HG02852 (cell line): ENCODE data around the gene MAGED2.
"Not testable (repeated sequence)": the region's sequence is repeated elsewhere in the genome, so short reads cannot be mapped to it uniquely, and the experiment has no call there.

ENCODE experiments used
- ATAC-seq: cut with Tn5 transposase; IDR thresholded peaks from one replicate; pipeline ENCODE4 v1.9.1; 2021; ENCODE audit warnings: mild to moderate bottlenecking, moderate library complexity; ENCODE audit not compliant: unreplicated experiment

MAGED2 gene, protein sequence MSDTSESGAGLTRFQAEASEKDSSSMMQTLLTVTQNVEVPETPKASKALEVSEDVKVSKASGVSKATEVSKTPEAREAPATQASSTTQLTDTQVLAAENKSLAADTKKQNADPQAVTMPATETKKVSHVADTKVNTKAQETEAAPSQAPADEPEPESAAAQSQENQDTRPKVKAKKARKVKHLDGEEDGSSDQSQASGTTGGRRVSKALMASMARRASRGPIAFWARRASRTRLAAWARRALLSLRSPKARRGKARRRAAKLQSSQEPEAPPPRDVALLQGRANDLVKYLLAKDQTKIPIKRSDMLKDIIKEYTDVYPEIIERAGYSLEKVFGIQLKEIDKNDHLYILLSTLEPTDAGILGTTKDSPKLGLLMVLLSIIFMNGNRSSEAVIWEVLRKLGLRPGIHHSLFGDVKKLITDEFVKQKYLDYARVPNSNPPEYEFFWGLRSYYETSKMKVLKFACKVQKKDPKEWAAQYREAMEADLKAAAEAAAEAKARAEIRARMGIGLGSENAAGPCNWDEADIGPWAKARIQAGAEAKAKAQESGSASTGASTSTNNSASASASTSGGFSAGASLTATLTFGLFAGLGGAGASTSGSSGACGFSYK

DNA sequence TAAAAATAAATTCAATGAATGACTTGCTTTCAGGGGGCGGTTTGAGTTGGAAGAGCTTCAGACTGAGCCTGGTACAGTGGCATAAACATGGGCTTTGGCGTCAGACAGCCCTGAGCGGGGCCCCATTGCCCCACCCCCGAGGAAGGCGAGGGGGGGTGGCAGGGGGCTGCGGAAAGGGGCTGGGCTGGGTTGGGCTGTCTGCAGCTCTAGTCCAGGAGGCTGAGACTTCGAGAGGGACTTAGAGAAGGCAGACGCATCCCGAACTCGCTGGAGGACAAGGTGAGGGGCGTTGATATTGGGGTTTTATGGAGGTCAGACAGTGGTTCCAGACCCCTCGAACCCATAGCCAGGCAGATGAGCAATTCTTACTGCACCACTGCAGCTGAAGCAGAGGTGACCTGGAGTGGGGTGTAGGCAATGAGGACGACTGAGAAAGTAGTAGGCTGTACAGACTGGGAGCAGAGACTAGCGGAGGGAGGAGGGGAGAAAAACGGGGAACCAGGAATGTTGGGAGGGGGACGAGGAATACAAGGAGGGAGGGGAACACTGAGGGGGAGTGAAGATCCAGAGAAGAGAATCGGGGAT, at the start of gene MAGED2:
MAGED2 (plus strand) TSS at position 222 of the 585 bp plus-strand sequence. CDS start 1,587 bp downstream, outside the sequence.
- no peak for ATAC-seq

DNA sequence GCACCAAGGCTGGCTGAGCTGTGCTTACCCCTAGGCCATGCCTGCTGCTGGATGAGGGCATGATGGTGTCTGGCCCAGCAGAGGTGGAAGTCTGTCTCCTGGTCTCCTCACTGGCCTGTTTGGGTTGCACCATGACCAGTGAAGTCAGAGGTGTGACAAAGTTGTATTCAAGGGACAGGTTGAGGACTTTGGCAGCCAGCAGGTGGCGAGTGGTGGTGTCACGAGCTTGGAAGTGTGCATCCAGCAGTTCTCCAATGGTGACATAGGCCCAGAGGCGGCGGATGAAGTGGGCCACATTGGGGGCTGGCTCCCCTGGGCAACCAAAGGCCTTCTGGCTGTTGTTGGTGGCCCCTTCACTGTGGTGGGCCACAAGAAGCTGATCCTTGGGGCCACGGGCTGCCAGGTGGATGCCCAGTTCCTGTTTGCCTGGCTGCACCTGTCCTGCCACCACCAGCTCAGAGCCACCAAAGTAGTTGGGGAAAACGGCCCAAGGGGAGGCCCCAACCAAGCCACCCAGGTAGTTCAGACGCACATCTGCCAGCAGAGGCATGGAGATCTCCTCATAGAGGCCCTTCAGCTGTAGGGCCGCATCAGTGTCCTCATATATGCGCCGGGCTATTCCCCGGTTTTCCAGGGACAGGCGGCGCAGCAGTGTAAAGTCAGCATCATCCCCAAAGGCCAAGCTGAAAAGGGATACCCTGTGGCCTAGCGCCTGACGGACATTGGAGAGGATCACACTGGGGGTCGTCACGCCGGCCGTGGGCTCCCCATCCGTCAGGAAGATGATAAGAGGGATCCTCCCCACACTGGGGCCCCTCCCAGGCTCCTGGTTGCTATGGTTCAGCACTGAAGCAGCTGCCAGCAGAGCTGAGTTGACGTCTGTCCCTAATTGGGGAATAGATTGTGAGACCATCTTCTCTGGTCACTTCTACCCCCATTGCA, 49.2 kb upstream of the MAGED2 start:
- ATAC-seq, result no peak

DNA sequence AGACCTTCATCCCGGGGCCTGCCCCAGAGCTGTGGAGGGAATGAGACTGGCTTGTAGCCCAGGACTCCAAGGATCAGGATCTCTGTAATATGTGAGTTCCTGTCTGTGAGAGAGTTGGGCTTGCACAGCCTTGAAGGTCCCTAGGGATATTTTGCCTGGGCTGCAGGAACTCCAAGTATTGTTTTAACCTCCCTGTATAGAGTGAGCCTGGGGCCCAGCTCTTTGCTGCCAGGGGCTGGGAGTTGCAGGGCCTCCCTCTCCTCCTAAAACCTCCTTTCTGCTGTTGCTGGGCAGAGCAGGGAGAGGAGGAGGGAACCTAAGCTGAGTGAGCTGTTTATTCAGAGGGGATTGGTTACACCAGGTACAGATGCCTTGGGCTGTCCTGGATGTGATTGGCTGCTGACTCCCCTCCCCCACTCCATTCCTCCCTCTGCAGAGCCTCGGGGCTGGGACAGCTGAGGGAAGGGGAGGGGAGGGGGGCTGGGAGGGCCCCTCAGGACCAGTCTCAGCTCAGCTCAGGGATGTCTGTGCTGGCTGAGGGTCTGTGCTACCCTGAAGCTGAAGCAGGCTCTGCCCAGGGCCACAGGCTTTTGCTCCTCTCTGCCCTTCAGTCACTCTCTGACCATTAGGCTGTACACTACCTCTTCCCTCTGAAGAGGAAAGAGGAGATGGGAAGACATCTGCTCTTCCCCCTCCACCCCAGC, 33.0 kb upstream of the MAGED2 start:
- ATAC-seq, result not testable (repeated sequence)

DNA sequence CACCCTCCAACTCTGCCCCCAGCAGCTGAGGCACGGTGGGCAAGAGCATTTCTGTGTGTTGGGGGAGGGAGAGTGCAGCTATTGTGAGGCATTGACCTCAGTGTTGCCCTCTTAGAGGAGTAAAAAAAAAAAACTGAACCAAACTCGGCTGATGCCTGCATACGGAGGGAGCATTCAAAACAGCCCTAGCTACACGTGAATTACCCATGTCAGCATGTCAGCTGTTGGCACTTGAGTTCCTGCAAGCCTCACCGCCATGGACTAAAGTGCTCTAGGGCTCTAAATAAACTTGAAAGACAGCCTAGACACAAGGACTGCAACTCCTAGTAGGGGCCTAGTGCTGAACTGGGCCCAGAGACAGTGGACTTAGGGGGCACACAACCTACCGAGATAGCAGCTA, 31.5 kb upstream of the MAGED2 start:
- no peak for ATAC-seq

DNA sequence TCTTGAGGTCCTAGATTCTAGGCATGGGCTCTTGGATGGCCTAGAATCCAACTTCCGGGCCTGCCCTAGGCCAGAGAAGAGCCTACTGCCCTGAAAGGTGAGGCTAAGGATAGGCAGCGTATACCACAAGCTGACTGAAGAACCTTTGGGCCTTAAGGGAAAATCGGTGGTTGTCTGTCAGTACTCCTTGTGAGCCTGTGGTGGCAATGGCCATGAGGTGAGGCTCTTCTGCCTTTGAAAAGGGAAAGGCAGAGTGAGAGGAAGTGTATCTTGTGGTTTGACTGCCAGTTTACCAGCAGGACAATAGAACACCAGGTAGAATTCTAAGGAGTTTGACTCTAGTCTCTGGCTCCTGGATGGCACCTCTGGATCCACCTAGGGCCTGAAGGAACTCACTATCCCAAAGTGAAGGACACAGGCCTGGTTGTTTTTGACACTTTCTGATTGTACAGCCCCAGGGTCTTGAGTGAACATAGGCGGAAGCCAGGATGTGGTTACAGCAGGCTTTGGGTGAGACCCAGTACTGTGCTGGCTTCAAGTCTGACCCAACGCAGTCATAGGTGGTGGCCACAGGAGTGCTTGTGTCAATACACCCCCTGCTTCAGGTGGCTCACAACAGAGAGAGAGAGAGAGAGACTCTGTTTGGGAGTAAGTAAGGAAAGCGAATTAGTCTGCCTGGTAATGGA, 30.4 kb upstream of the MAGED2 start:
- ATAC-seq, result no peak

DNA sequence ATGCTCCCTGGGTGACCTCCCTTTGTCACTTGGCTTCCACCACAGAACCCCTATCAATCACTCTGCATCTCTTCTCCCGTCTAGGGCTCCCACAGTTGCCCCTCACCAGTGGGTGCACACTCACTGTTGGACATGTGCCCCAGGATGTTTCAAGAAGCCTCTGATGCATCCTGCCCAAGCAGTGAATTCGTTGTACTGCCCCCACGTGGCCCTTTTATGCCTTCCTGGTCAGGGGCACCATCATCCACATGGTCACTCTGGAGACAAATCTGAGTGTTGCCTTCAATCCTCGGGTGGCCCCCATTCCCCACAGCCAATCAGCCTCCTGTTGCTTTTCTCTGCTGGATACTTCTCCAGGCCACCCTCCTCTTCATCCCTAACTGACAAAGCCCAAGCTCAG, 21.6 kb upstream of the MAGED2 start:
- no peak for ATAC-seq

DNA sequence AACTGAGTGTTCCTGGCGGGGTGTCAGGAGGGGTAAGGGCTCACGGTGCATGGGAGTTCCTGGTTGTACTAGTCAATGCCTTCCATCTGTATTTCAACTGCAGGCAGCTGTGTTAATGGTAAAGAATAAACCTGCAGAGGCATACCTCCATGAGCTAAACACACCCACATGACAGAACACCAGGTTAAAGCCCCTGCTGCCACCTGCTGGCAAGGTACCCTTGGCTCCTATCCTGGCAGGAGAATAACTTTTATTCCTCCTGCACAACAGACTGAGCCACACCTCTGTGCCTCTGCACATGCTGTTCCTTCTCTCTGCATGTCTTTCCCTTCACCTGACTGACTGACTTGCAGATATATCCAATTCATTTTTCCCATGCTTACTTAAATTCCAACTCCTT, 20.6 kb upstream of the MAGED2 start:
- no peak for ATAC-seq

DNA sequence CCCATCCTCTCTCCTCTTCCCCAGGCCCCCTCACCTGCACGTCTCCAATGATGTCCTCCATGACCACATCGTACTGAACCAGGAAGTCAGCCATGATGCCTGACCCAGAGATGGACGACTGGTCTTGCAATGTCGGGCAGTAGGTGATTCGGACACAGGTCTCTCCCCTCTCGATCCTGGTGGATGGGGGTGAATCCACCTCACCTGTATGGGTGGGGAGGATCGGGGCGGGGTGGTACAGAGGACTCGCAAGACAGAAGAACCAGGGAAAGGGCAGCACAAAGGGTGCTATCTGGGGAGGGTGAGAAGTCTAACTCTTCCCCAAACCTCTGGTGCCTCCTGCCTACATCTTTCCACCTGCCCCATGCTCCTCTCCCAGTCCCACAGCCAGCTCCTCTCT, 19.1 kb upstream of the MAGED2 start:
- no peak for ATAC-seq

DNA sequence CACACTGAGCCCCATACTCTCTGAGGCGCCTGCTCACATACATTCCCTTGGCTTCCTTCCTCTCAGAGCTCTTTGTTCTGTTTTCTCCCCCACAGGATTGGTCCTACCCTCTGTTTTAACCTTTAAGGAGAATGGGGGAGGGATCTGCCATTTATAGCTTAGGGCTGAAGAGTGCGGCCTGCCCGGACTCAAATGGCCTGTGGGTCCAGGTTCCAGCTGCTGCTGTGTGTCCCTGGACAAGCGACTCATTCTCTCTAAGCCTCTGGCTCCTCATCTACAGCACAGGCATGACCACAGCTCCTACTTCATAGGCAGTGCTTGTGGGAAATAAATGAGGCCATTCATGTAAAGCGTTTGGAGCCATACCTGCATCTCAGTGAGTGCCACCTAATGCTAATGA, 18.1 kb upstream of the MAGED2 start:
- ATAC-seq, result not testable (repeated sequence)

DNA sequence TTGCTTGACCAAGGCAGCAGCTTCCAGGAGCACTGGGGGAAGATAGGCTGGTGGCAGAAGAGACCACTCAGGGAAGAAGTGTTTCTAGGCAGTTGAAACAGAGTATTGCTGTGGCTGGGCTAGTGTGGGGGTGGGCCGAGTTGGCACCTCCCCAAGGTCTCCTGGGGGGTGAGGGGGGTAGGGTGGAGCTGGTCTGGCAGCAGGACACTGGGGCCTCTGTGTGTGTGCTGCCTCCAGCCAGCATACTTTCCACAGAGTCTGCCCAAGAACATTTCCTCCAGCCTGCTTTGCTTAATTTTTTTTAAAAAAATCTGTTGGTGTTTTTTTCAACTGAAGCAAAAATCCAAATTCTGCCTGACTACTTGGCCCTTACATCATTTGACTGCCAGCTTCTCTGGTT, 13.5 kb upstream of the MAGED2 start:
- ATAC-seq, result no peak

DNA sequence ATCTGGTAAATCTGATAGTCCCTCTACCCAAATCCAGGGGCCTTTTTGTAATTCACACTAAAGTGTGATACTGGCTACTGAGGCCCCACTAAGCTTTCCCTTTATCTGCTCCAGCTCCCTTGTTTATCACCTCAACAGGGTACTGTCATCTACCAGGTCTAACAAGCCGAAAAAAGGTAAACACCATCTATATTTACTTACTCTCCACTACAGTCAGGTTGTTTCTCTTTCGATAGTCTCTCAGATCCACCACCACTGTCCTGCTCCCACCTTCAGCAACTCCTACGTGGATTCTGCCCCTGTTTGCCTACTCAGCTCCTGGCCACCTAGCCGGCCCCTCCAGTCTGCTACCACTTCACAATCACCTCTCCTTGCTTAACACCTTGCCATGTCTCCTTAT, 12.8 kb upstream of the MAGED2 start:
- ATAC-seq, result no peak

DNA sequence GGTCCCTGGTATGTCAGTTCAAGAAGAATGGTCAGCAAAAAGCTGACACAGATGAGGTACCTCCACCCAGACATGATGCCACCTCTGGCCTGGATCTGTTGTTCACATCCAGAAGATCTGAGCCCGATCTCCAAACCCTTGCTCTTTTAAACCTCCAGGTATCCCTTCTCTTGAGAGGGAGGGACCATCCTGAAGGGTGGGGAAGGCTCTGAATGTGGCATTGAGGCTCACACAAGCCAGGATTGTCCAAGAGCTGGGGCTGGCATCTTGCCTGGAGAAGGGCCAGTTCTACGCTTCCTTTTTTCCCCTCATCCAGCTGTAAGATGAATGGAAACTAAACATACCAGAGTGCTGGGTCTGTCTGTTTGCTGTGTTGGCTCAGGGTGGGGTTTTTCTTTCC, 9.4 kb upstream of the MAGED2 start, which contains the start of gene ITIH6:
ITIH6 (minus strand) TSS at position 119 of the 400 bp plus-strand sequence; CDS start at position 74, 45 bp downstream.
- ATAC-seq, result no peak

DNA sequence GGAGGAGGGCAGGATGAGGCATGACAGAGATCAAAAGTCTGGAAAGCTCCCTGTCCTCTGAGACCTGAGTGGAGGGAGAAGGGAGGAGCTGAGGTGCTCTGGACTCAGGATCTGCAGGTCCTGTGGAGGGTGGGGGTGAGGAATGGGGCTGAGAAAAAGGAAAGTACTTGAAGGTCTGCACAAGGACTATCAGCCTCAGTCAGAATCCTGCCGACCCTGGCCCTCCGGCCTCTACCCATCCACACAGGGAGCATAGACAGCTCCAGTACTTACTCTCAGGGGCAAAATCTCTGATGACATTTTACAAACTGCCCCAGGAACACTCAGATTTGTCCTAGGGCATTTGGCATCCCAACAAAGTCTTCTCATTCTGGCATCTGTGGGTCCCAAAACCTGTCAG, 8.5 kb upstream of the MAGED2 start:
- ATAC-seq, result no peak

DNA sequence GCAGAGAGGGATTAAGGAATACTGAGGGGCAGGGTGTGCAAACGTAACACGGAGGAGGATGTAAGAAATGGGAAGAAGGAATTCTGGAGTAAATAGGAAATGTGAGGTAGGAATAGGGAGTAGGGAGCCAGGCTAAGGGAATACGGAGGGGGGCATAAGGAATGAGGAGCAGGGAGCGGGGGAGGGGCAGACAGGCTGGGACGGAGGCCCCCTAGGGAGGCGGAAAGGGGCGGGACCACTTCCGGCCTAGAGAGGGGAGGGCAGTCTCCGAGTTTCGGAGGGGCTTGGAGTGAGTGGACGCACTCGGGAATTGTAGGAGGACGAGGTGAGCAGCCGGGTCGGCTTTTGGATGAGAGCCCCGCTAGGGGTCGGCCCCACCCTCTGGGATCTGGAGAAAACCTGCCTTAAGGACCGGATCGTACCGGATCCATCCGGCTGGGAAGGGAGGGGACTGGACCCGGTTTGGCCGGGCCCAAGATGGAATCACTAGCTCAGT, 612 bp downstream of the MAGED2 start:
- peak; percentile 26 for ATAC-seq

DNA sequence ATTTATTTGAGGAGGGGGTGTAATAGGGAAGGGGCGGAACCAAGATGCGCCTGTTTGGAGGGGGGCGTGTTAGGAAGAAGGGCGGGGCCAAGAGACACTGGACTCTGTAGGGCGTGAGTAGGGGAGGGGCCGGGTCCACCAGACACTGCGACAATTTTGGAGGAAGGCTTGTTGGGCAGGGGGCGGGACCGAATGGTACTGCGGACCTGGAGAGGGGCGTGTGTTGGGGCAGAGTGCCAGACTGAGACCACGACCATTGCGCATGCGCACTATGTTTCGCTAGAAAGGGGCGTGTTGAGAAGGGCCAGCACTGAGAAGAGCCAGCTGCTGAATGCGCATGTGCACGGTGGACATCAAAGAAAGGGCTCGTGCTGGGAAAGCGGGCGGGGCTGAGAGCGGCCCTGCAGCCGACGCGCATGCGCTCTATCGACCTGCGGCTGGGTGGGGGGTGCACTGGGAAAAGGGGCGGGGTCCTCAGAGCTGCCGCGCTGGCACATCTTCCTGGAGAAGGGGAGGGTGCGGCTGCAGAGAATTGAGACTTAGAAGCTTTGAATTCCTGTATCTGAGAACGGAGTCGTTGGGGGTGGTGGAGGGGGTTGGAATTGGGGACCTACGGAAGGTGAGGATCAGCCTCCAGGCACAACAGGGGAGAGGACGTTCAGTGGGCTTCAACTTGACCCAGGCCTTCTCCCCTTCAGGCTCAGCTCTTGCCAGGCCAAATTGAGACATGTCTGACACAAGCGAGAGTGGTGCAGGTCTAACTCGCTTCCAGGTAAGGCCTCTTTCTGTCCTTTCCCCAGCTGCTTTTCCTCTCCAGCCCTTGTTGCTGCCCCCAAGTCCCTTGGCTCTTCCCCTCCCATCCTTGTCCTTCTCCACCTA, 1.3 kb downstream of the MAGED2 start:
- ATAC-seq, result peak; percentile 84

DNA sequence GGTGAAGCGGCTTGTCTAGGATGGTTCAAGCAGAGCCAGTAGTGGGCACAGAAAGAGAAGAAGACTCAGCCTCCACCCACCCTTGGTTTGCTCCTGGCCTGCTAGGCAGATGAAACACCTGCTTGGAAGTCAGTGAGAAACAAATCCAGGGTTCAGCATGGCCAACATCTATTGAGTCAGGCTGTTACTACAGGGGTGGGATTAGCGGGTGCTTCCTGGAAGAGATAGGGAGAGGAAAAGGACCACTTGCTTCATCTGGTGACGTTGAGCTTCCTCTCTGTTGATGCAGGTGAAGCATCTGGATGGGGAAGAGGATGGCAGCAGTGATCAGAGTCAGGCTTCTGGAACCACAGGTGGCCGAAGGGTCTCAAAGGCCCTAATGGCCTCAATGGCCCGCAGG, 3.0 kb downstream of the MAGED2 start:
- no peak for ATAC-seq

DNA sequence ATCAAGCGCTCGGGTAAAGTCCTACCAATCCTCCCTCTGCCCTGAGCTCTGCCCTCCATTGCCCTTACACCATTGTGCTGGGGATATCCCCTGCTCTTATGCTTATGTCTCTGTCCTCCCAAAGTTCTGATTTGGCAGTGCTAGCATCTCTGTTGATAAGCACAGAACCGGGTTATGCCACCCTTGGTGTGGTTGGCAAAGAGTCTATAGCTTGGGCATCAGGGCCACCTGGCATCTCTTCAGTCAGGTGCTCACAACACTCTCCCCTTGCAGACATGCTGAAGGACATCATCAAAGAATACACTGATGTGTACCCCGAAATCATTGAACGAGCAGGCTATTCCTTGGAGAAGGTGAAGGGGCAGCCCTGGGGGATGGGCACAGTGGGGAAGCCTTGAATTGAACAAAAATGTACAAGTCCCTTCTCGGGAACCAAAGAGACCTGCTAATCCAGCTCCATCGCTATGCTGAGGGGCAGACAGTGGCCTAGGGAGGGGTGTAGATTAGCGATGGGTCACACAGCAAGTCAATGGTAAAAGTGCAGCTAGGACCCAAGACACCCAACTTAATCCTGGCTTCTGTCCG, 3.8 kb downstream of the MAGED2 start:
- no peak for ATAC-seq

DNA sequence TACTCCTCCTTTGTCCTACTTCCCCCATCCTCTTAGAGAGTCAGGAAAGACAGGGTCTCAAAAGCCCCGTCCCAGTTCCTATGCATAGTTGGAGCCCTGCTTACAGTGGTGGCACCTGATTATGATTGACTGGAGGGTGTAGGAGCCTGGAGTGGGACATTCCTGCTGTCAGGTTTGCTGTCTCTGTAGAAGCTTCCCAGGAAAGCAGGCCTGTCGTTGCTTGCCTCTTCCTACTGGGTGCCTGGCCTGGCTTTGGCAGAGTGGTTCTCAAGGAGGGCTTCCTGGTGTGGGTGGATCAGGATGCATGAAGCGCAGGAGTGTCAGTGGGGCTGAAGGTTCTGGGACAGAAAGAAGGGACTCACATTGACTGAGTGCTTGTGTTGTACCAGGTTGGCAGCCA, 4.8 kb downstream of the MAGED2 start:
- no peak for ATAC-seq
